Left cardiac atrium (tissue), 4 donors: Measurements from ENCODE around the gene POLL. TPM values are rescaled to one million over a fixed set of nuclear protein-coding genes. Genes with fewer than 3 reads are reported as not detected.
"Not testable (repeated sequence)": the region's sequence is repeated elsewhere in the genome, so short reads cannot be mapped to it uniquely, and the experiment has no call there.

Experiments
- ATAC-seq, 2 donors: fragments of 200-7000 bp; cut with Tn5 transposase; one replicate each; pipeline ENCODE4 v1.9.1; 2020; ENCODE audit warnings: mild to moderate bottlenecking in 2 of 2, moderate library complexity in 2 of 2
- DNase-seq: peaks from one replicate; pipeline ENCODE4 v3.0.0-alpha.2; 2020
- intact Hi-C, 2 donors: fragments of 100-400 bp; cut with DNase I; formaldehyde crosslinking; loops; one replicate each; pipeline versions ENCODE4 v1.14.1 to v1.15.1; 2022 to 2023
- long read RNA-seq: library from polyadenylated mRNA; unstranded; transcript quantifications from one replicate; pipeline ENCODE4 v2.0.0, GENCODE V29; 2021
- total RNA-seq, 2 donors: library from RNA; stranded (reverse); fragmentation: NEBNext Ultra II Directional; extraction: Animal tissue kit (Norgen Biotek cat#: 25700); gene quantifications; one replicate each; pipeline ENCODE4 v1.2.1, GENCODE V29; 2021
- donor health status: DM: no; HTN: yes; CAD: no.
- donor health status: DM: no; HTN: yes; CAD: no; lungs with severe emphysema.
- donor health status: DM: yes; HTN: yes; CAD: no.
- donor health status: Dilated cardiomyopathy.

Gene POLL
- total RNA-seq, result 10 to 100 TPM; 16.2 to 19.3 TPM
- long read RNA-seq, partial matches to known transcripts, result 1 of 15 reads
- long read RNA-seq, other reads (novel, unspliced or antisense), result 8 of 15 reads

DNA sequence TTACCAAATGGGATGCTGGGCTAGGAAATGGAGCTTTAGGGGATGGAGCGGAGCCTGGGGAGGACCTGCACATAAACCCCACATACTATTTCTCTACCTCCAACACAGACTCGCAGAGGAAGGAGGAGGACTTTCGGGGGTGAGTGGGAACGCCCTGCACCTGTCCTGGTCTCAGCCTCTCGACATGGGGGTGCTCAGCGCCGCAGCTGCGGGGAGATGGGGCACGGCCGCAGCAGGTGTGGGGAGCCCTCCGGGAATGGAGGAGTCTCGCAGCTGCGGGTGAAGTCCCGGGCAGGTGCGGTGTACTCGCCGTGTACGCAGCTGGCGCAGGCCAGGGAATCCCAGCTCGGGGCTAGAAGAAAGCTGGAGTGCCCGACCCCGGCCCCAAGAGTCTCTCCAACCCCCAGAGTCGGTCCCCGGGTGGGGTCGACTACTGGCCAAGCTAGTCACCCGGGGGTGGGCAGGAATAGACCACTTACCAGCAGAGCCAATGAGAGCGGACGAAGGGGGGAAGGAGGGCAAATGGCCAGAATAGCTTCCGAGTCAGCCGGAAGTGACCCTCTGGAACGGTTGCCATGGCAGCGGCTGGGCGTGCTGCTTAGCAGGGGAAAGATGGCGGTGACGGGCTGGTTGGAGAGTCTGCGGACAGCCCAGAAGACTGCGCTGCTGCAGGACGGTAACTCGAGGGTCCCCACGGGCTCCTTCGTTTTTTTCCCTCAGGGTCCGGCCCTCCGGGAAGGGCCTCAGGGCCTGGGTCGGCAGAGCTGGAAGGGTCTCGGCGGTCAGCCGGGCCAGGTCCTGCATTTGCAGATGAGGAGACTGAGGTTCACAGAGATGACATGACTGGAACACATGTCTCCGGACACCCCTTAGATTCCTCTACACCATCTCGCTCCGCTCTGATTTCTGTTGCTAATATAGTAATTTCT is at the start of gene POLL, which contains the start of gene DPCD:
TSS of gene POLL (minus strand) at position 533 of the 929 bp plus-strand sequence. CDS start 897 bp downstream, outside the sequence.
TSS of gene DPCD (plus strand) at position 597 of the 929 bp plus-strand sequence. CDS start at position 613, 16 bp downstream.
- intact Hi-C loops, result no loop called here
- DNase-seq (peak; percentile 100), ATAC-seq (peak; percentile 98 to 99)

DNA sequence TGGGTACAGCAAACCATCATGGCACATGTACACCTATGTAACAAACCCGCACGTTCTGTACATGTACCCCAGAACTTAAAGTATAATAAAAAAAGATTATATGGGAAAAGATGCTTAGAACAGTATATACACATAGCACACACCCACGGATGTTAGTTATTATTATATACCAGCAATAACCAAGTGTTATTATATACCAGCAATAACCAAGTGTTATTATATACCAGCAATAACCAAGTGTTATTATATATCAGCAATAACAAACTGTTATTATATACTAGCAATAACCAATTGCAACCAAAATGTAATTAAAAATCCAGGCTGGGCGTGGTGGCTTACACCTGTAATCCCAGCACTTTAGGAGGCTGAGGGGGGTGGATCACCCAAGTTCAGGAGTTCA is 45.5 kb upstream of the POLL start:
- DNase-seq, ATAC-seq, intact Hi-C loops: not testable (repeated sequence)

DNA sequence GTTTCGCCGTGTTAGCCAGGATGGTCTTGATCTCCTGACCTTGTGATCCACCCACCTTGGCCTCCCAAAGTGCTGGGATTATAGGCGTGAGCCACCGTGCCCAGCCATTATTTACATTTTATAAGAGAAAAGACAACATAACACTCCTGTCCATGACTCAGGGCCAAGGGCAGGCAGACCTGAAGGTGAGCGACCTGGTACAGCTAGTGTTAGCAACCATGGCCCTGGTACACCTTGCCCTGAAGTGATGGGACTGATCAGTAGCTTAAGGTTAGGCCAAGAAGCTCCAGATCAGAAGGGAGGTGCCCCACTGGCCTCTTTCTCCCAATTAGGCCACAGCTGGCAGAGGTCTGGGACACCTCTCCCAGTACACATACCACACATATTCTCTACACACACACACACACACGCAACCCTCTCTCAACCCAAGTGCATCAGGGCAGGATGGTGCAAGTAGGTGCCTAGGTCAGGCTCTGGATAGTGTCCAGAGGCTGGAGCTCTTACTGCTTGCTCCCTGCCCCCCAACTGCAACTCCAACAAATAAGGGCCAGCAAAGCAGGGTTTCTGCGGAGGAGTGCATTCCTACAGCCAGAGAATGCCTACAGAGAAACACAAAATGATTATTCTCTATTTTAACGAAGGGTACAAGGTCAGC is 43.9 kb upstream of the POLL start:
- intact Hi-C loops, result no loop called here
- peak in 1 of 2 donors; percentile 47 for ATAC-seq
- DNase-seq, result no peak

DNA sequence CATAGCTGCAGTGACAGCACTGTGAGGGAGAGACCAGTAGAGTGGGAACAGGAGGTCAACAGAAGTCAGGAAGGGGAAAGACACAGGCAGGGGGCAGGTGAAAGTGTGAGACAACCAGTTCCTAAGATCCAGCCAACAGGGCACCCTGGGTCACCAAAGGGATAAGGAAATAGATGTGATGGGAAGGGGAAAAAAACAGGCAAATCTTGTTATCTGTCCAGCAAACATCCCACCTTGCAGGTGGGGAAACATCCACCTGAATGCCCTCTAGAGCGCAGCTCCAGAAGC is 42.5 kb upstream of the POLL start:
- DNase-seq (no peak), ATAC-seq (no peak)
- intact Hi-C loops, result no loop called here

- no peak for DNase-seq
- peak in 1 of 2 donors; percentile 49 for ATAC-seq
Measured at GRCh38 chr10:101629837-101630632, 42.0 kb upstream of the POLL start.

GRCh38 chr10:101625821-101626412 is 37.9 kb upstream of the POLL start:
- intact Hi-C loops, result no loop called here
- DNase-seq, result no peak
- ATAC-seq, result peak; percentile 50 to 61

More at GRCh38 chr10:101629837-101630632, 42.0 kb upstream of the POLL start:
- intact Hi-C loops, result no loop called here

DNA sequence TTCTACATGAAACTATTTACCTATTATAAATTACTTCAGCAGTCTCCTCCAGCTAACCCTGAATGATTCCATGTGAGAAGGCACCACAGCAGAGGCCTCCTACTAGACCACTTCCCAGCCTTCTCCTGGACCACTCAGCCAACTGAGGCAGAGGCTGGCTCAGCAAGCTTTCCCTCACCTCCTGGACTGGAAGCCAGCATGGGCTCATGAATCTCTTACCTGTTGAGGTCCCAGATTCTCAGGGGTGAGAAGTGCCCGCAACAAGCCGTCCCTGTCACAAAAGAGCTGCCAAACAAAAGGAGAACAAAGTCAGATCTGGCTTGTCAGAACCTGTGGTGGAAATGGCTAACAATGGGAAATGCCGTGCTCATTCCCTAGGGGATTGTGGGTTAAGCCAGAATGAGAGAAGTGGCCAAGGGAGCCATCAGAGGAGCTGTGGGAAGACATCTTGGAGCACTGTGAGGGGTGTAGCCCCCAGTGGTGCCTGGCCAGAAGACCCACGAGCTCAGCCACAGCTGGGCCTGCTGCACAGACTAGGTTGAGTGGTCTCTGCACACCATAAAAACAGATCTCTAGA is 36.6 kb upstream of the POLL start:
- DNase-seq (no peak), ATAC-seq (peak in 1 of 2 donors; percentile 14)
- intact Hi-C loops, result no loop called here

DNA sequence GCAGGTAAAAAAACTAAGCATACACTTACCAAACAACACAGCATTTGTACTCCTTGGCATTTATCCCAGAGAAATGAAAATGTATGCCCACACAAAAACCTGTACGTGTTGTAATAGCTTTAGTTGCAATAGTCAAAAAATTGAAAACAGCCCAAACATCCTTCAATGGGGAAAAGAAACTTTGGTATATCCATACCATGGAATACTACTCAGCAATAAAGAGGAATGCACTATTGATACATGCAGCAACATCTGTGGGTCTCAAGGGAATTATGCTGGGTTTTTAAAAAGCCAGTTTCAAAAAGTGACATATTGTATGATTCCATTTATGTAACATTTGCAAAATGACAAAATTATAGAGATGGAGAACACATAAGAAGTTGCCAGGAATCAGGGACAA is 35.5 kb upstream of the POLL start:
- intact Hi-C loops, result no loop called here
- ATAC-seq (no peak), DNase-seq (no peak)

GRCh38 chr10:101619983-101620382 is 31.9 kb upstream of the POLL start:
- DNase-seq (no peak), ATAC-seq (no peak)
- intact Hi-C loops, result no loop called here

- intact Hi-C loops, result no loop called here
- ATAC-seq (no peak), DNase-seq (no peak)
Measured at GRCh38 chr10:101618871-101619270, 30.8 kb upstream of the POLL start.

GRCh38 chr10:101617824-101618568 is 29.9 kb upstream of the POLL start:
- DNase-seq (no peak), ATAC-seq (no peak)
- intact Hi-C loops, result no loop called here

DNA sequence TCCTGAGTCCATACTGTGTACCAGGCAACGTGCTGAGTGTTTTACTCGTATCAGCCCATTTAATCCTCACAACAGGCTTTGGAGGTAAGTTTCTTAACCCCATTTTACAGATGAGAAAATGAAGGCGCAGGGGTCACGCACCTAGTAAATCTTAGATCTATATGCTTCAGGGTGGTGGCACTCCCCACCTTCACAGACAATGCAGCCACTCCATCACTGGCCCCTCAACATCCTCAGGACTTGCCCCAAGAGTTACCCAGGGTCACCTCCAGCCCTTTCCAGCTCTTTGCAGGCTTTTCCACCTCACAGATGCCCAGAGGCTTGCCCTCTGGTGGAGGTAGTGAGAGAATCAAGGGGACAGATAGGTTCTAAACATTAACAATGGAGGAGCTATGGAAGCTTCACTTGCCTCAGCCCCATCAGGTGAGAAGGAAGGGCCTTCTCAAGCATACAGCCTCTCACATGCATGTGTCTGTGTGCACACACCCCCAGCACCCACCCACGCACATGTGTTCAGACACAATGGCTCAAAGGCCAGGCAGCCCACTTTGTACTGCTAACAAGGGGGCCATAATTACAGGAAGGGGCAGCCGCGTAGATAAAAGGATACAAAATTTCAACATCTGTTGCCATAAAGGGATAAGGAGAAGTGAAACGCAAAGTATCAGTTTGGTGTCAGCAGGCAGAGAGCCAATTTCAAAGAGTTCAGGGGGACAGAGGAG is 29.2 kb upstream of the POLL start:
- DNase-seq, result no peak
- ATAC-seq, result no peak
- intact Hi-C loops, result no loop called here

- peak in 1 of 2 donors; percentile 38 for ATAC-seq
Measured at GRCh38 chr10:101616415-101617101, 28.5 kb upstream of the POLL start.

DNA sequence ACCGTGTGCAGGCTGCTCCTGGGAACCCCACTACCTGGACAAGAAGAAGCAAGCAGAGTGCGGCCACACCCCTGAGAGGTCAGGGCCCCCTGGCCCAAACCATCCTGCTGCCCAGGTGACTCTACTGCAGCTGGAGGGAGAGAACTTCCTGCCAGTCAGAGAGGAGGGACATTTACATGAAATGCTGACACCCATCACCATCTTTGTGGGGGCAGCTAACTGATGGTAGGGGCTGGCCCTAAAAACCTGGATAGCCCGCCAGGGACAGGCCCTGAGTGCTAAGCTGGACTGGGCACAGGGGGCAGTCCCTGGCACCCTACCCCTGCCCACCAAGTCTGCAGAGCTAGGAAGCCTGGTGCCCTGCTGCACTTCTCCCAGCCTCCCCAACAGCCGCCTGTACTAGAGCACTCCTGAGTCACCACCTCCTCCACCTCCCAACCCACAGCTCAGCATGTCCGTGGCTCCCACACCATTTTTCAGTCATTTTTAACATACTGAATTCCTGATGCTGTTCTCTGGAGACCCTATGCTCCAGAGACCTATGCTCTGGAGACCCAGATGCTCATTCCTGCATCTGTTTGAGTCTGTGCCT is 27.6 kb upstream of the POLL start:
- no peak for ATAC-seq
- intact Hi-C loops, result no loop called here
- DNase-seq, result no peak

More at GRCh38 chr10:101616415-101617101, 28.5 kb upstream of the POLL start:
- no peak for DNase-seq
- intact Hi-C loops, result no loop called here

- ATAC-seq (no peak), DNase-seq (no peak)
- intact Hi-C loops, result no loop called here
Measured at GRCh38 chr10:101614663-101615524, 26.8 kb upstream of the POLL start.
